K562 (cell line): ENCODE measurements around the gene ANKRD13B. TPM values are rescaled to one million over a fixed set of nuclear protein-coding genes. Genes with fewer than 3 reads are reported as not detected.
A peak's percentile ranks its signal among the peaks of the same experiment; 100 is the strongest.

ENCODE experiments used
- ARID1B ChIP-seq: fragments of 450-650 bp; IDR thresholded peaks from 2 replicates; pipeline ENCODE4 v1.6.1; 2016; ENCODE audit warnings: antibody characterized with exemption, mild to moderate bottlenecking, inconsistent platforms
- BCL6 ChIP-seq: fragments of 250-450 bp; sonication (Bioruptor Pico); IDR thresholded peaks from 2 replicates; pipeline ENCODE4 v1.4.0; 2020
- BRF1 ChIP-seq: IDR thresholded peaks from 3 replicates; pipeline ENCODE4 v1.6.1; 2011; ENCODE audit warnings: borderline replicate concordance, mild to moderate bottlenecking; ENCODE audit not compliant: insufficient read length; ENCODE audit errors: extremely low read depth
- CHD1 ChIP-seq: fragments of 200-600 bp; sonication (generic); IDR thresholded peaks from one replicate; pipeline ENCODE4 v1.6.1; 2012; ENCODE audit warnings: mild to moderate bottlenecking, moderate library complexity, low read length, inconsistent platforms
- CTCFL ChIP-seq: IDR thresholded peaks from 2 replicates; pipeline ENCODE4 v1.6.1; 2011; ENCODE audit warnings: borderline replicate concordance, low read depth, mild to moderate bottlenecking, moderate library complexity, low read length; ENCODE audit not compliant: insufficient read depth, poor library complexity, severe bottlenecking
- HMBOX1 ChIP-seq: sonication (generic); IDR thresholded peaks from 2 replicates; pipeline ENCODE4 v1.6.1; 2016
- LCOR ChIP-seq: sonication (generic); formaldehyde crosslinking; IDR thresholded peaks from 2 replicates; pipeline ENCODE4 v1.8.0; 2022; ENCODE audit warnings: mild to moderate bottlenecking, missing genetic modification reagents
- MBD1 ChIP-seq: fragments of 250-450 bp; sonication (Bioruptor Pico); IDR thresholded peaks from 2 replicates; pipeline ENCODE4 v1.8.0; 2022; ENCODE audit warnings: inconsistent platforms
- NBN ChIP-seq: fragments of 450-650 bp; IDR thresholded peaks from 2 replicates; pipeline ENCODE4 v1.6.1; 2016; ENCODE audit warnings: low read depth, mild to moderate bottlenecking
- NFE2 ChIP-seq: IDR thresholded peaks from 2 replicates; pipeline ENCODE4 v1.6.1; 2014; ENCODE audit warnings: antibody characterized with exemption, low read depth
- NR2C2 ChIP-seq, 2 experiments: fragments of 200-800 bp in 1 of 2; sonication (Bioruptor generic) in 1 of 2; sonication (generic) in 1 of 2; formaldehyde crosslinking in 1 of 2; IDR thresholded peaks; 2 replicates each; pipeline versions ENCODE4 v1.6.1 to v1.8.0; 2016 to 2022; ENCODE audit warnings: mild to moderate bottlenecking in 1 of 2, missing compliant biosample characterization in 1 of 2, missing genetic modification characterization in 1 of 2, missing genetic modification reagents in 1 of 2
- SMARCA5 ChIP-seq: fragments of 450-650 bp; IDR thresholded peaks from 2 replicates; pipeline ENCODE4 v1.6.1; 2016
- SOX6 ChIP-seq: fragments of 450-650 bp; IDR thresholded peaks from 2 replicates; pipeline ENCODE4 v1.6.1; 2014; ENCODE audit warnings: mild to moderate bottlenecking
- TEAD1 ChIP-seq, 2 experiments: fragments of 450-650 bp in 1 of 2; sonication (generic) in 1 of 2; formaldehyde crosslinking; IDR thresholded peaks; 2 replicates each; pipeline versions ENCODE4 v1.4.0 to v1.8.0; 2020 to 2022; ENCODE audit warnings: mild to moderate bottlenecking in 2 of 2, missing genetic modification reagents in 1 of 2
- TFAP4 ChIP-seq: sonication (generic); formaldehyde crosslinking; IDR thresholded peaks from 2 replicates; pipeline ENCODE4 v1.8.0; 2022; ENCODE audit warnings: missing genetic modification reagents, mild to moderate bottlenecking, moderate library complexity, borderline replicate concordance
- WHSC1 ChIP-seq: IDR thresholded peaks from one replicate; pipeline ENCODE4 v1.6.1; 2012; ENCODE audit warnings: low read length, control low read depth, inconsistent platforms
- ZNF224 ChIP-seq: sonication (generic); formaldehyde crosslinking; IDR thresholded peaks from 2 replicates; pipeline ENCODE4 v1.8.0; 2022; ENCODE audit warnings: mild to moderate bottlenecking, missing genetic modification reagents
- ZNF316 ChIP-seq: fragments of 450-650 bp; IDR thresholded peaks from 2 replicates; pipeline ENCODE4 v1.6.1; 2016
- ZNF398 ChIP-seq: fragments of 250-450 bp; sonication (Bioruptor Pico); IDR thresholded peaks from 2 replicates; pipeline ENCODE4 v1.8.0; 2021; ENCODE audit warnings: moderate library complexity, mild to moderate bottlenecking, inconsistent platforms
- polyA plus RNA-seq, 8 experiments: library from polyadenylated mRNA; depleted of rRNA in 4 of 8; stranded (reverse) in 5 of 8; unstranded in 3 of 8; fragments of >200 nt; fragmentation: Nextera tagmentation in 2 of 8; fragmentation: Illumina TruSeq in 1 of 8; extraction: Ambion mirVana in 2 of 8; extraction: Trizol in 1 of 8; gene quantifications; 2 replicates each; pipeline versions ENCODE4 v1.2.1 to v1.2.3, GENCODE V29; 2011 to 2014; ENCODE audit warnings: inconsistent platforms in 1 of 8, missing spikeins in 1 of 8
- total RNA-seq, 7 experiments: library from RNA; depleted of rRNA in 6 of 7; stranded (reverse); fragments of >200 nt in 6 of 7; fragmentation: Illumina TruSeq in 2 of 7; extraction: Trizol in 2 of 7; gene quantifications; 2 replicates each; pipeline versions ENCODE4 v1.2.1 to v1.2.3, GENCODE V29; 2011 to 2021; ENCODE audit warnings: low replicate concordance in 1 of 7

The ANKRD13B gene
- total and polyA plus RNA-seq, 9 of the 15 experiments (the other 6 are each of a cell fraction or from before 2014, with no cell fraction given): 0.15 to 28.1 (median 4.6) TPM

- peak; percentile 98 for TF ChIP-seq HMBOX1
- TF ChIP-seq ZNF224 (CRISPR knock-in tag): no peak
- 0 out of 2 replicates have a peak, but pooled peaks have one; percentile 23 for TF ChIP-seq SOX6
- no peak for TF ChIP-seq NR2C2 (CRISPR knock-in tag; IDR thresholded peaks at IDR 0.05)
- 0 out of 2 replicates have a peak, but pooled peaks have one; percentile 31 for TF ChIP-seq NR2C2 (tag; IDR thresholded peaks at IDR 0.05)
- TF ChIP-seq NBN: 0 out of 2 replicates have a peak, but pooled peaks have one; percentile 26
- TF ChIP-seq BCL6: no peak
- no peak for TF ChIP-seq MBD1 (CRISPR knock-in tag)
- peak; percentile 91 for TF ChIP-seq NFE2
- TF ChIP-seq TFAP4: peak; percentile 37; the same call in 1 of the 2 replicates
- peak; percentile 83 for TF ChIP-seq ARID1B
- TF ChIP-seq CTCFL: no peak
- no peak for TF ChIP-seq ZNF398 (CRISPR knock-in tag)
- no peak for TF ChIP-seq LCOR (CRISPR knock-in tag)
- TF ChIP-seq WHSC1: no peak
- TF ChIP-seq BRF1: no peak
- peak; percentile 43; the same call in 1 of the 2 replicates for TF ChIP-seq ZNF316
- TF ChIP-seq SMARCA5: no peak
- TF ChIP-seq TEAD1 (CRISPR knock-in tag; IDR thresholded peaks at IDR 0.05): no peak
- no peak for TF ChIP-seq CHD1
These were observed 61.2 kb downstream of the ANKRD13B start (continued) for GRCh38 chr17:29653995-29654714.
